Measurements from ENCODE around the gene MTHFD2L.

The MTHFD2L gene

DNA sequence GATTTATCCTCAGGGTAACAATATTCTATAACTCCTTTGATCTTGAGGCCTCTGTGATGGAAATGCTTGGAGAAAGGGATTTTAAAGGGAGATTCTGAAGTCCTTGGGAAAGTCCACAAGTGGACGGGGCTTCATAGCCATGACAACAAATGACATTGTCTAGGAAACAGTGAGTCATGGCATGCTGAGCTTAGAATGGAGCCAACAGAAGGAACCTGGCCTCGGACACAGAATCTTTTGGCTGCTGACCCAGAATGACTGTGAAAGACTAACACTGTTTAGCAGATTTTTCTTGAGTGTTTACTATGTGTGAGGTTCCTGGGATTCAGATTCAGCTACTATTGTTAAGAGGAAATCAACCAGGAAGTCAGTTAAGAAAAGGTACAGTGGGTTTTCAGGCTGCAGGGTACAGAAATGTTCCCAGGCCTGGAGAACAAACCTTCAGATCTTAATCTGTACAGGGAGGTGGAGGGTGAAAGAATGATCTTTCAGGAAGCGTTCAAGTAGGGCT, 40.8 kb upstream of the MTHFD2L start:
- Histone ChIP-seq H2AFZ (ENCODE audit: low read length) (no peak overlapping the region), H3K4me3 (ENCODE audit: low read depth, low read length, poor library complexity, severe bottlenecking) (no peak overlapping the region), H3K27me3 (ENCODE audit: insufficient read depth, low read length) (no peaks in the 10 kb centered on the region; the same call in 1 of the 2 replicates), H3K27ac (ENCODE audit: low read depth, low read length, poor library complexity, severe bottlenecking) (no peak overlapping the region), H3F3A (ENCODE audit: insufficient read depth, low read length) (no peaks in the 10 kb centered on the region), H3K9me3 (ENCODE audit: low read length) (no peaks in the 10 kb centered on the region), H3K4me2 (ENCODE audit: low read length) (no peak overlapping the region), H3K36me3 (ENCODE audit: insufficient read depth, low read length) (no peaks in the 10 kb centered on the region), H3K9ac (ENCODE audit: low read length) (no peak overlapping the region), H3K9me2 (ENCODE audit: low read depth, low read length) (no peaks in the 10 kb centered on the region), H4K20me1 (ENCODE audit: insufficient read depth, low read length) (no peaks in the 10 kb centered on the region), H3K4me1 (ENCODE audit: insufficient read depth, low read length, severe bottlenecking) (no peaks in the 10 kb centered on the region), H3K79me2 (ENCODE audit: insufficient read depth, low read length) (no peaks in the 10 kb centered on the region)
- TF ChIP-seq, protein P1, sequence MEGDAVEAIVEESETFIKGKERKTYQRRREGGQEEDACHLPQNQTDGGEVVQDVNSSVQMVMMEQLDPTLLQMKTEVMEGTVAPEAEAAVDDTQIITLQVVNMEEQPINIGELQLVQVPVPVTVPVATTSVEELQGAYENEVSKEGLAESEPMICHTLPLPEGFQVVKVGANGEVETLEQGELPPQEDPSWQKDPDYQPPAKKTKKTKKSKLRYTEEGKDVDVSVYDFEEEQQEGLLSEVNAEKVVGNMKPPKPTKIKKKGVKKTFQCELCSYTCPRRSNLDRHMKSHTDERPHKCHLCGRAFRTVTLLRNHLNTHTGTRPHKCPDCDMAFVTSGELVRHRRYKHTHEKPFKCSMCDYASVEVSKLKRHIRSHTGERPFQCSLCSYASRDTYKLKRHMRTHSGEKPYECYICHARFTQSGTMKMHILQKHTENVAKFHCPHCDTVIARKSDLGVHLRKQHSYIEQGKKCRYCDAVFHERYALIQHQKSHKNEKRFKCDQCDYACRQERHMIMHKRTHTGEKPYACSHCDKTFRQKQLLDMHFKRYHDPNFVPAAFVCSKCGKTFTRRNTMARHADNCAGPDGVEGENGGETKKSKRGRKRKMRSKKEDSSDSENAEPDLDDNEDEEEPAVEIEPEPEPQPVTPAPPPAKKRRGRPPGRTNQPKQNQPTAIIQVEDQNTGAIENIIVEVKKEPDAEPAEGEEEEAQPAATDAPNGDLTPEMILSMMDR (IDR thresholded peaks at IDR 0.05; ENCODE audit: low read length), result no peak
- TF ChIP-seq EZH2 (IDR thresholded peaks at IDR 0.05; ENCODE audit: borderline replicate concordance, low read length), result no peak

DNA sequence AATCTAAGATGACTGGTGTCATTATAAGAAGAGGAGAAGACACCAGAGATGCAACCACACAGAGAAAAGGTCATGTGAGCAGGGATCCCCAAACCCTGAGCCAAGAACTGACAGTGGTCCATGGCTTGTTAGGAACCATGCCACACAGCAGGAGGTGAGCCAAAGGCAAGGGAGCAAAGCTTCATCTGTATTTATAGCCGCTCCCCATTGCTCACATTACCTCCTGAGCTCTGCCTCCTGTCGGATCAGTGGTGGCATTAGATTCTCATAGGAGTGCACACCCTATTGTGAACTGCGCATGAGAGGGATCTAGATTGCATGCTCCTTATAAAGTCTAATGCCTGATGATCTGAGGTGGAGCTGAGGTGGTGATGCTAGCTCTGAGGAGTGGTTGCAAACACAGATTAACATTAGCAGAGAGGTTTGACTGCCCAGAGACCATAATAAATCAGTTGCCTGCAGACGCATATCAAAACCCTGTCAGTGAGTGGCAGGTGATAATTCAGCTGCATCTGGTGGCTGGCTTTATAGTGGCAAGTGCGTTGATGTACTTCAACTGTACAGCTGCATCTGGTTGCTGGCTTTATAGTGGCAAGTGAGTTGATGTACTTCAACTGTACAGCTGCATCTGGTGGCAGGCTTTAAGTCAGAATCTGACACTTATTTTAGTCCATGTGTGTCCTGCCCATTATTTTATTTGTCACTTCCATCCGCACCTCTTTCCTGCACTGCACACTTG, 39.1 kb upstream of the MTHFD2L start:
- no peaks in the 10 kb centered on the region for H3K79me2 ChIP-seq (ENCODE audit: insufficient read depth, low read length)
- no peak overlapping the region for H3K4me2 ChIP-seq (ENCODE audit: low read length)
- H3K9ac ChIP-seq (ENCODE audit: low read length), result no peak overlapping the region
- no peaks in the 10 kb centered on the region for H3F3A ChIP-seq (ENCODE audit: insufficient read depth, low read length)
- H3K27ac ChIP-seq (ENCODE audit: low read depth, low read length, poor library complexity, severe bottlenecking), result no peak overlapping the region
- no peak for TF ChIP-seq EZH2 (IDR thresholded peaks at IDR 0.05; ENCODE audit: borderline replicate concordance, low read length)
- TF ChIP-seq, protein P1 (IDR thresholded peaks at IDR 0.05; ENCODE audit: low read length), result no peak
- H3K36me3 ChIP-seq (ENCODE audit: insufficient read depth, low read length), result no peaks in the 10 kb centered on the region
- H3K4me3 ChIP-seq (ENCODE audit: low read depth, low read length, poor library complexity, severe bottlenecking), result no peak overlapping the region
- H3K4me1 ChIP-seq (ENCODE audit: insufficient read depth, low read length, severe bottlenecking), result no peaks in the 10 kb centered on the region
- no peaks in the 10 kb centered on the region for H3K9me3 ChIP-seq (ENCODE audit: low read length)
- H3K9me2 ChIP-seq (ENCODE audit: low read depth, low read length), result no peaks in the 10 kb centered on the region
- H3K27me3 ChIP-seq (ENCODE audit: insufficient read depth, low read length), result no peaks in the 10 kb centered on the region
- H4K20me1 ChIP-seq (ENCODE audit: insufficient read depth, low read length), result no peaks in the 10 kb centered on the region
- H2AFZ ChIP-seq (ENCODE audit: low read length), result no peak overlapping the region

DNA sequence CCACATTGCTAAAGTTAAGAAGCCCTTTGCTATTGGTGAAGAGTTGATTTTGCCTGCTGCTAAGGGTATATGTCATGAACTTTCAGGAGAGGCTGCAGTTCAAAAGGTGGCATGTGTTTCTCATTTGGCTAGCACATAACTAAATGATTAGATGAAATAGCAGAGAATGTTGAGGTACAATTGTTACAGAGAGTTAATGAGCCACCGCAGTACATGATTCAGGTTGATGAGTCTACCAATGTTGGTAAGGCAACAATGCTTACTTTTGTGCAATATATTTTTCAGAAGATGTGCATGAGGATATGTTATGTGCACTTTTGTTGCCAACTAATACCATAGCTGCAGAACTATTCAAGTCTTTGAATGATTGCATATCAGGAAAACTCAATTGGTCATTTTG, 37.8 kb upstream of the MTHFD2L start:
- H3K36me3 ChIP-seq (ENCODE audit: insufficient read depth, low read length), result no peaks in the 10 kb centered on the region
- no peak overlapping the region for H3K27ac ChIP-seq (ENCODE audit: low read depth, low read length, poor library complexity, severe bottlenecking)
- H3K79me2 ChIP-seq (ENCODE audit: insufficient read depth, low read length), result no peaks in the 10 kb centered on the region
- TF ChIP-seq EZH2 (IDR thresholded peaks at IDR 0.05; ENCODE audit: borderline replicate concordance, low read length), result no peak
- H3K4me1 ChIP-seq (ENCODE audit: insufficient read depth, low read length, severe bottlenecking), result no peaks in the 10 kb centered on the region
- no peaks in the 10 kb centered on the region for H3F3A ChIP-seq (ENCODE audit: insufficient read depth, low read length)
- H3K4me2 ChIP-seq (ENCODE audit: low read length), result no peak overlapping the region
- no peaks in the 10 kb centered on the region for H3K9me2 ChIP-seq (ENCODE audit: low read depth, low read length)
- no peak overlapping the region for H3K4me3 ChIP-seq (ENCODE audit: low read depth, low read length, poor library complexity, severe bottlenecking)
- H2AFZ ChIP-seq (ENCODE audit: low read length), result no peak overlapping the region
- no peak overlapping the region for H3K9ac ChIP-seq (ENCODE audit: low read length)
- H4K20me1 ChIP-seq (ENCODE audit: insufficient read depth, low read length), result no peaks in the 10 kb centered on the region
- H3K27me3 ChIP-seq (ENCODE audit: insufficient read depth, low read length), result no peaks in the 10 kb centered on the region
- H3K9me3 ChIP-seq (ENCODE audit: low read length), result no peaks in the 10 kb centered on the region

Data from OCI-LY1 (cell line).